IPS-NIHi7 (cell line): ENCODE results near the gene GOLGA8M.
"Not testable (repeated sequence)": the region's sequence is repeated elsewhere in the genome, so short reads cannot be mapped to it uniquely, and the experiment has no call there.

ENCODE experiments used
- DNase-seq: peaks from one replicate; pipeline ENCODE4 v3.0.0; 2012; ENCODE audit warnings: mixed read lengths; ENCODE audit errors: extremely low spot score

GOLGA8M gene

DNA sequence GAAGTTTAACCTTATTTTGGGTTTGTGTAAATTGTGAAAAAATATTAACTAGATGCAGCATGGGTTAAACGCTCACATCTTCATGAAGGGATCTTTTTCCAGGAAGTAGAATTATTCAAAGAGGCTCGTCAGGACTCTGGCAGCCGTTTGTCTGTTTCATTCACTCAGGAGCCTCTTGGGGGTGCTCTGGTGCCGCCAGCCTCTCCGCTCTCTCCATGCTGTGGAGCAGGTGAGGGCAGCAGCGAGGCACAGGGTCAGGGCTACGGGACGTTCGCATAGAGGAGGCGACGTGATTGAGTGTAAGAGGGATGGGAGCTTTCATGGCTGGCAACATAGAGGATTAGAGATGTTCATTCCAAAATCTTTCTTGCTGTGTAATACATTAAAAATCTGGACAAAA is 48.5 kb downstream of the GOLGA8M start:
- not testable (repeated sequence) for DNase-seq

DNA sequence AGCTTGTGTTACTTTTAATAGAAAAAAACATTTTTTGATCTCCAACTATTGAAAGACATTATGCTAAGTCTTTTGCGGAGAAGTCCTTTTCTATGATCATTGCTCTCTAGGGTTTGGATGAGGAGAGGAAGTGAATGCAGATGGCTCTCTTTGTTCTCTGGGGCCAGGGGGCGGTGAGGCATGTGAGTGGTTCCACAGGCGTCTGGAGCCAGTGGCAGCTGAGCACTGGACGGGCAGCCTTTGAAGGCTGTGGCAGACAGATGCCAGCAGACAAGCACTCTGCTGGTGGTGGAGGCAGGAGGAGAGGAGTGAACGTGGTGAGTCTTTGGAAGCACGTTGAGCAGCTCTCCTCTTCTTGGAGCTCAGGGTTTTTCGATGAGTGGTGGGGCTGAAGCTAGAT is 51.5 kb downstream of the GOLGA8M start:
- DNase-seq: not testable (repeated sequence)

DNA sequence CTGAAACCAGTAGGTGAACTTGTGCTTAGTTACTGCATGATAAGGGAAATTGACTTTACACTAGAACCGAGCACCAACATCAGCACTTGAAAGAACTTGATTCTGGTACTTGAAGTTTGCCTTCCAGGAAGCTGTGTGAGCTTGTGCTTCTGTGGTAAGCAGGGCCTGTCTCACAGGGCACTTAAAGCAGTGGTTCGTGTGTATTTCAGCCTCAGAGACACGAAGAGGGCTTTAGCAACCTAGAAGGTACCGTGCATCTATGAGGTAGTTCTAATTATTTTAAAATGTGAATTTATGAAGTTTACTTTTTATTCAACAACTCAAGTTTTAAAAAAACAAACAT is 56.2 kb downstream of the GOLGA8M start:
- DNase-seq: not testable (repeated sequence)

DNA sequence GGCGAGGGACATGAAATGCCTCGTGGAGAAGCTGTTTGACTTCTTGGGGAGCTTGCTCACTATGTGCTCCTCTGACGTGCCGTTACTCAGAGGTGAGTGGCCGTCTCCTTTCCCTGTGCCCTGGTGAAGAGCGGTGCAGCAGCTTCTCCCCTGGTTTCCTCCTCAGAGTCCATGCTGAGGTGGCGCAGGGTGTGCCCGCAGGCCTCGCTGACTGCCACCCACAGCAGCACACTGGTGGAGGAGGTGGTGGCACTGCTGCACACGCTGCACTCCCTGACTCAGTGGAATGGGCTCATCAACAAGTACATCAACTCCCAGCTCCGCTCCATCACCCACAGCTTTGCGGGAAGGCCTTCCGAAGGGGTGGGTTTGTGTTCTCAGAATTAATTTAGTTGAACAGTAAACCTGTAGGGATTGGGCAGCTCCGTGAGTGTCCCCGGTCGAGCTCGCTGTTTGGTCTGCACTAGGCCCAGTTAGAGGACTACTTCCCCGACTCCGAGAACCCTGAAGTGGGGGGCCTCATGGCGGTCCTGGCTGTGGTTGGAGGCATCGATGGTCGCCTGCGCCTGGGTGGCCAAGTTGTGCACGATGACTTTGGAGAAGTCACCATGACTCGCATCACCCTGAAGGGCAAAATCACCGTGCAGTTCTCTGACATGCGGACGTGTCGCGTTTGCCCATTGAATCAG is 56.7 kb downstream of the GOLGA8M start:
- DNase-seq: not testable (repeated sequence)

DNA sequence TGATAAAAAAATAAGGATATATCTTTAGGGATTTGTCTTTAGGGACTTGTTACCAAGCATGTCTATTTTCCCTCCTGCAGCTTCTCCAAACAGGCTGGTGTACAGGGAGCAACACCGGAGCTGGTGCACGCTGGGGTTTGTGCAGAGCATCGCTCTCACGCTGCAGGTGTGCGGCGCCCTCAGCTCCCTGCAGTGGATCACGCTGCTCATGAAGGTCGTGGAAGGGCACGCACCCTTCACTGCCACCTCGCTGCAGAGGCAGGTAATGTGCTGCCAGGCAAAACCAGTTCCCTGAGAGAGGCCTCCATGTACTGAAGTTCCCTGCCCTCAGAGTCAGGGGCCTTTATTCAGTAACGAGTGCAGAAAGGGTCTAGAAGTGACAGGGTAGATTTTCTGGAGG is 58.0 kb downstream of the GOLGA8M start:
- DNase-seq: not testable (repeated sequence)

DNA sequence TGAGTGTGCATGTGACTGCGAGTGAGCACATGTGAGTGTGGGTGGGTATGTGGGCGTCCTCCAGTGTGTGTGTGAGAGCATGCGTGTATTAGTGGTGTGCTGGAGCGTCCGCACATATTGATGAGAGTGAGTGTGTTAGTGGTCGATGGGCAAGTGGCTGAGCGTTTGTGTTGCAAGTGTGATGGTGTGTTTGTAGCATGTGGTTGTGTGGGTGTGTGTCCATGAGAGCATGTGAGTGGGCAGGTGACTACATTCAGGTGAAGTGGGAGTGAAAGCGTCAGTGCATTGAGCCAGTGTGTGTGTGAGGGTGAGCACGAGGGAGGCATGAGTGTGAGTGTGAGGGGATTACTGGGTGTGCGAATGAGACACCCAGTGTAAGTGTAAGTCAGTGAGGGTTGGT is 59.7 kb downstream of the GOLGA8M start:
- DNase-seq: not testable (repeated sequence)
